Esophagus muscularis mucosa (tissue), 4 donors: ENCODE results near the gene PRR4. TPM values are rescaled to one million over a fixed set of nuclear protein-coding genes. Genes with fewer than 3 reads are reported as not detected.

Experiments used
- DNase-seq: peaks from one replicate; pipeline ENCODE4 v3.0.0-alpha.2; 2017; ENCODE audit errors: extremely low spot score
- H3K27ac ChIP-seq, 4 donors: fragments of 200-600 bp; sonication (generic); replicated peaks in 1 of 4; 1 replicate in 3 of 4; 2 replicates in 1 of 4; pipeline ENCODE4 v1.5.1; 2016 to 2019; ENCODE audit warnings: mild to moderate bottlenecking in 1 of 4
- H3K27me3 ChIP-seq, 4 donors: fragments of 200-600 bp; sonication (generic); one replicate each; pipeline versions ENCODE4 v1.5.1 to v1.6.0; 2016 to 2019
- H3K36me3 ChIP-seq, 4 donors: fragments of 200-600 bp; sonication (generic); one replicate each; pipeline ENCODE4 v1.5.1; 2016 to 2019
- H3K4me1 ChIP-seq, 4 donors: fragments of 200-600 bp; sonication (generic); one replicate each; pipeline ENCODE4 v1.5.1; 2016 to 2019
- H3K4me3 ChIP-seq, 4 donors: fragments of 200-600 bp; sonication (generic); 1 replicate in 2 of 4; 2 replicates in 2 of 4; pipeline ENCODE4 v1.5.1; 2016 to 2019; ENCODE audit warnings: mild to moderate bottlenecking in 4 of 4, moderate library complexity in 1 of 4
- H3K9me3 ChIP-seq, 4 donors: fragments of 200-600 bp; sonication (generic); 1 replicate in 3 of 4; 2 replicates in 1 of 4; pipeline ENCODE4 v1.5.1; 2016 to 2019
- EP300 ChIP-seq: sonication (generic); formaldehyde crosslinking; IDR thresholded peaks from one replicate; pipeline ENCODE4 v1.6.1; 2017; ENCODE audit warnings: antibody characterized with exemption
- POLR2A ChIP-seq: fragments of 450-650 bp; IDR thresholded peaks from one replicate; pipeline ENCODE4 v1.6.1; 2017; ENCODE audit warnings: antibody characterized with exemption, moderate library complexity, mild to moderate bottlenecking, low read depth
- POLR2AphosphoS5 ChIP-seq, 2 donors: sonication (generic); formaldehyde crosslinking; IDR thresholded peaks; one replicate each; pipeline ENCODE4 v1.6.1; 2017; ENCODE audit warnings: antibody characterized with exemption in 2 of 2
- WGBS: methylation state at CpG from one replicate; pipeline ENCODE4 v1.1.5; 2018; 5-methylcytosine and 5-hydroxymethylcytosine counted together
- intact Hi-C: fragments of 100-400 bp; cut with DNase I; formaldehyde crosslinking; loops from one replicate; pipeline ENCODE4 v1.15.1; 2023
- total RNA-seq, 4 donors: library from RNA; depleted of rRNA; stranded (reverse); fragments of >200 nt; gene quantifications; one replicate each; pipeline versions ENCODE4 v1.1.0 to v1.2.1, GENCODE V29; 2016
- TF ChIP-seq, protein P1 (sequence below), 3 experiments: fragments of 200-600 bp in 2 of 3; fragments of 450-650 bp in 1 of 3; sonication (generic) in 2 of 3; IDR thresholded peaks; one replicate each; pipeline ENCODE4 v1.5.1; 2017 to 2019; ENCODE audit warnings: antibody characterized with exemption in 3 of 3, mild to moderate bottlenecking in 2 of 3, moderate library complexity in 1 of 3

PRR4 gene
- total RNA-seq, 4 donors from 2014 or later, result 1.0 to 2.1 (median 1.6) TPM; not detected in 1

DNA sequence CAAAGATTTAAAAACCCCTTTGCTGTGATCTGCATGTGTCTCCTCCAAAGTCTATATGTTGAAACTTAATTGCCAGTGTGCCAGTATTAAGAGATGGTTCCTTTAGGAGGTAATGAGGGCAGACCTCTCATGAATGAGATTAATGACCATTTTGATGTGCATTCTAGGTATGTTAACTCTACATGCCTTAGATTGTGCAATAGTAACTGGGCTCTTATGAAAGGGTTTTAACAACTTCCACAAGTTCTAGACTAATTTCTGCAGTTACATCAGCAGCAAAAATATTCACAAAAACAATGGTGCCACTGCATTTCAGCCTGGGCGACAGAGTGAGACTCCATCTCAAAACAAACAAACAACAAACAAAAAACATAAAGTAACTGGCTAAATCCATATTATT is 19.3 kb downstream of the PRR4 start:
- WGBS, result 94% methylated on average over 1 of the region's 1 CpG
- Histone ChIP-seq H3K36me3 (no peaks in the 10 kb centered on the region), H3K9me3 (no peaks in the 10 kb centered on the region), H3K4me3 (no peak overlapping the region), H3K27me3 (no peaks in the 10 kb centered on the region), H3K27ac (no peak overlapping the region), H3K4me1 (no peaks in the 10 kb centered on the region)
- TF ChIP-seq EP300 (no peak), POLR2AphosphoS5 (IDR thresholded peaks at IDR 0.05) (no peak), POLR2A (no peak)
- TF ChIP-seq, protein P1, sequence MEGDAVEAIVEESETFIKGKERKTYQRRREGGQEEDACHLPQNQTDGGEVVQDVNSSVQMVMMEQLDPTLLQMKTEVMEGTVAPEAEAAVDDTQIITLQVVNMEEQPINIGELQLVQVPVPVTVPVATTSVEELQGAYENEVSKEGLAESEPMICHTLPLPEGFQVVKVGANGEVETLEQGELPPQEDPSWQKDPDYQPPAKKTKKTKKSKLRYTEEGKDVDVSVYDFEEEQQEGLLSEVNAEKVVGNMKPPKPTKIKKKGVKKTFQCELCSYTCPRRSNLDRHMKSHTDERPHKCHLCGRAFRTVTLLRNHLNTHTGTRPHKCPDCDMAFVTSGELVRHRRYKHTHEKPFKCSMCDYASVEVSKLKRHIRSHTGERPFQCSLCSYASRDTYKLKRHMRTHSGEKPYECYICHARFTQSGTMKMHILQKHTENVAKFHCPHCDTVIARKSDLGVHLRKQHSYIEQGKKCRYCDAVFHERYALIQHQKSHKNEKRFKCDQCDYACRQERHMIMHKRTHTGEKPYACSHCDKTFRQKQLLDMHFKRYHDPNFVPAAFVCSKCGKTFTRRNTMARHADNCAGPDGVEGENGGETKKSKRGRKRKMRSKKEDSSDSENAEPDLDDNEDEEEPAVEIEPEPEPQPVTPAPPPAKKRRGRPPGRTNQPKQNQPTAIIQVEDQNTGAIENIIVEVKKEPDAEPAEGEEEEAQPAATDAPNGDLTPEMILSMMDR (IDR thresholded peaks at IDR 0.05), result no peak
- intact Hi-C loops, result no loop called here
- DNase-seq, result no peak

DNA sequence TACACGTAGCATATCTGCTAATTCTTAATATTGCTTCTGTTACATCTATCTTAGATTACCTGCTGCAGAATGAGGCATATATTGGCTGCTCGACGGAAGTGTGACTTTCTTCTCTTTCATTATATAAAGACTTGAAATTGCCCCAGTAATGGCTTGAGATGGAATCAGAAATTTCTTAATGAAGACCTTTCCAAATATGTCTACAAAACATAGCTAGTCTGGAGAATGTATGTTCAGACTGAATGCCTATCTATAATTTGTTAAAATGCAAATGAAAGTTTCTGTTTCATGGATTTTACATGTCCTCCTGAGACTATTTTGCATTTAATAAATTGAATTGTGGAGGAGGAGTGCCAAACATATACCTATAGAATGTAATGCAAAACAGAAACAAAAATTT is 23.0 kb downstream of the PRR4 start, which contains the start of gene TAS2R10:
Gene TAS2R10, minus strand, starts transcription at position 101 of the 400 bp plus-strand sequence. Its CDS starts 89 bp downstream, at position 12.
- no peaks in the 10 kb centered on the region for H3K36me3 ChIP-seq
- no peak for DNase-seq
- no peak within 1 kb of the TSS for H3K4me3 ChIP-seq
- no peaks in the 10 kb centered on the region for H3K27me3 ChIP-seq
- TF ChIP-seq POLR2A, result no peak
- TF ChIP-seq POLR2AphosphoS5 (IDR thresholded peaks at IDR 0.05), result no peak
- TF ChIP-seq, protein P1 (IDR thresholded peaks at IDR 0.05), result no peak
- TF ChIP-seq EP300, result no peak
- H3K4me1 ChIP-seq, result no peaks in the 10 kb centered on the region
- H3K9me3 ChIP-seq, result no peaks in the 10 kb centered on the region
- H3K27ac ChIP-seq, result no peak within 1 kb of the TSS
- WGBS, result 94% methylated on average over 3 of the region's 3 CpGs
- intact Hi-C loops, result no loop called here

DNA sequence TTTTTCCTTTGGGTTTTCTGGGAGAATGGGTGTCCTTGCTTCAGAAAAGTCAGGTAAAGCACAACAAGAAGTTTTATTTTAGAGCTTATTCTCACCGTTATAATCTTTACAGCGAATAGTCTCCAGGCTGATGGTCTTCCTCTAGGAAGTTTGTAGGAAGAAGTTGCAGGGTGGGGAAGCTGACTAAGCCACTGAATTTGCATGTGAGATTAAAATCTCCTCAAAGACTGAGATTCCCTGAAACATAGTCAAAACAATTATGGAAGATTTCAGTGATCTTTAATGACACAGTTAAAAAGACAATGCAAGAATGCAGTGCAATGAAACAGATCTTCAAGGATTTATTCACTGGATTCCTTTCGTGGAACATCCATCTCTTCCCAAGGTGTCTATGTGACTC is 24.3 kb downstream of the PRR4 start:
- Histone ChIP-seq H3K4me1 (no peaks in the 10 kb centered on the region), H3K36me3 (no peaks in the 10 kb centered on the region), H3K27ac (no peak overlapping the region), H3K4me3 (no peak overlapping the region), H3K9me3 (no peaks in the 10 kb centered on the region), H3K27me3 (no peaks in the 10 kb centered on the region)
- intact Hi-C loops, result no loop called here
- DNase-seq, result no peak
- 88% methylated on average over 3 of the region's 3 CpGs for WGBS
- no peak for TF ChIP-seq EP300
- TF ChIP-seq POLR2A, result no peak
- no peak for TF ChIP-seq POLR2AphosphoS5 (IDR thresholded peaks at IDR 0.05)
- TF ChIP-seq, protein P1 (IDR thresholded peaks at IDR 0.05), result no peak

DNA sequence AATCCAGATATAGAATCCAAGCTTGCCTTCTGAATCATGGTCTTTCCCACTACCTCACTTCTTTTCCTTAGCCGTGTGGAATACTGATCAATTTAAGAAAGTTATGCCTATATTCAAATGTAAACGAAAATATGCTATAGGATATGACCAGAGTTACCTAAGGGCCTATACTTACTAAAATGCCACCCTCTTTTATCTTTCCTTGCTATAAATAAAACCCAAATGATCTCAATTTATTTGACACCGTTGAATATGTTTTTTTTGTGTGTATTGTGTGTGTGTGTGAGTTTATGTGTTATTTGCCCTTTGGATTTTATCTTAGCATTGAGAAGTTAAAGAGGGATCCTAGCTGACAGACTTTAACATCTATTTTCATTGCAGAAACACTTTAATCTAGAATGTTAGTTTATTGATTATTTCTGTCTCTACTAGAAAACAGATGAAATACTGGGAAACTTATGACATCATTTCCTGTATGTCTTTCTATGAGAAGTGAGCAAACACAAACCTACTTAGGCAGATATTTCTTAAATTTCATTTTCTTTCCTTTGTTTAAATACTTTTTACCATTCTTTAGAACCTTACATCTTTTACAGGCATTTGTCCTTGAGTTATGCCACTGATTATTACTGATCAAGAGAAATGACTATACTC is 37.3 kb downstream of the PRR4 start:
- Histone ChIP-seq H3K27ac (no peak overlapping the region), H3K9me3 (no peaks in the 10 kb centered on the region), H3K4me1 (no peaks in the 10 kb centered on the region), H3K4me3 (no peak overlapping the region), H3K27me3 (no peaks in the 10 kb centered on the region), H3K36me3 (no peaks in the 10 kb centered on the region)
- no peak for TF ChIP-seq POLR2AphosphoS5 (IDR thresholded peaks at IDR 0.05)
- no peak for TF ChIP-seq POLR2A
- TF ChIP-seq, protein P1 (IDR thresholded peaks at IDR 0.05), result no peak
- no peak for TF ChIP-seq EP300
- intact Hi-C loops, result no loop called here
- no peak for DNase-seq
- WGBS, result 85% methylated on average over 3 of the region's 3 CpGs

DNA sequence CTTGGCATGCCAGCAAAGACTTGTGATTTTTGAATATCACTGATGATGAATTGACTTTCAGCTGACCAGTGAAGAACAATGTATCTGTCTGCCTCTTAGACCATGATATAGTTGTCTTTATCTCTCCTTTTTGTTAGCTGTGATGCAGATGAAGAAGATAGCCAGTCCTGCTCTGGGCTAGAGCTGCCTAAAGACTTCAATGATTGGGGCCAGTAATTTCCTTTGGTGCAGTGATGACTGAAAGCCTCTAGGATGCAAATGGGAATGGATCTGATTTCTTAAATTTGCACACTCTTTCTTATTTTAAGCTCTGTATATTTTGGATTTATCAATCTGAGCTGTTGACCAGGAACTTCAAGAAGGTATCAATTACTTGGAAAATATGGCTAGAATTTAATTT is 39.2 kb downstream of the PRR4 start, which contains the start of gene TAS2R9:
Gene TAS2R9, minus strand, starts transcription at position 101 of the 400 bp plus-strand sequence. Its CDS starts 93 bp downstream, at position 8.
- Histone ChIP-seq H3K27me3 (no peaks in the 10 kb centered on the region), H3K36me3 (no peaks in the 10 kb centered on the region), H3K4me3 (no peak within 1 kb of the TSS), H3K4me1 (no peaks in the 10 kb centered on the region), H3K9me3 (no peaks in the 10 kb centered on the region), H3K27ac (no peak within 1 kb of the TSS)
- intact Hi-C loops, result no loop called here
- no peak for DNase-seq
- TF ChIP-seq EP300 (no peak), POLR2AphosphoS5 (IDR thresholded peaks at IDR 0.05) (no peak), POLR2A (no peak)
- TF ChIP-seq, protein P1 (IDR thresholded peaks at IDR 0.05), result no peak
